Urinary bladder (tissue), 4 donors: ENCODE measurements around the gene ASPDH. TPM values are rescaled to one million over a fixed set of nuclear protein-coding genes. Genes with fewer than 3 reads are reported as not detected.
A peak's percentile ranks its signal among the peaks of the same experiment; 100 is the strongest.
"Not testable (repeated sequence)": the region's sequence is repeated elsewhere in the genome, so short reads cannot be mapped to it uniquely, and the experiment has no call there.

Source experiments
- DNase-seq: peaks from one replicate; pipeline ENCODE4 v3.0.0-alpha.2; 2015; ENCODE audit errors: extremely low spot score
- H3K27ac ChIP-seq: one replicate; pipeline ENCODE4 v1.5.1; 2013; ENCODE audit warnings: low read depth, mild to moderate bottlenecking, moderate library complexity
- H3K36me3 ChIP-seq: one replicate; pipeline ENCODE4 v1.6.1; 2013; ENCODE audit warnings: mild to moderate bottlenecking, moderate library complexity; ENCODE audit not compliant: insufficient read depth
- H3K4me1 ChIP-seq: one replicate; pipeline ENCODE4 v1.6.1; 2013; ENCODE audit warnings: mild to moderate bottlenecking, moderate library complexity; ENCODE audit not compliant: insufficient read depth
- H3K4me3 ChIP-seq: one replicate; pipeline ENCODE4 v1.5.1; 2013; ENCODE audit warnings: low read depth, low read length
- WGBS: extraction: QIAGEN DNeasy Blood & Tissue Kit; methylation state at CpG from one replicate; pipeline ENCODE4 v1.1.7; 2013; 5-methylcytosine and 5-hydroxymethylcytosine counted together
- polyA plus RNA-seq: library from polyadenylated mRNA; stranded (reverse); fragments of 200-250 nt; gene quantifications from one replicate; pipeline ENCODE4 v1.2.3, GENCODE V29; 2013
- total RNA-seq: library from RNA; depleted of rRNA; stranded (reverse); fragments of >200 nt; gene quantifications from one replicate; pipeline ENCODE4 v1.2.3, GENCODE V29; 2014
- donor health status: healthy with polysubstance abuse.
- donor health status: healthy.

ASPDH gene
- total and polyA plus RNA-seq, 2 donors: not detected

- no peak for DNase-seq
- no peak overlapping the region for H3K27ac ChIP-seq
- no peaks in the 10 kb centered on the region for H3K4me1 ChIP-seq
- H3K4me3 ChIP-seq: no peak overlapping the region
- no peaks in the 10 kb centered on the region for H3K36me3 ChIP-seq
- 82% methylated on average over 19 of the region's 19 CpGs for WGBS
Observed at GRCh38 chr19:50478901-50479715, 34.6 kb downstream of the ASPDH start.

GRCh38 chr19:50477751-50478515, 35.8 kb downstream of the ASPDH start:
- DNase-seq: no peak
- Histone ChIP-seq H3K4me1 (no peaks in the 10 kb centered on the region), H3K4me3 (no peak overlapping the region), H3K36me3 (no peaks in the 10 kb centered on the region), H3K27ac (no peak overlapping the region)
- 93% methylated on average over 17 of the region's 17 CpGs for WGBS

GRCh38 chr19:50476907-50477238, 36.8 kb downstream of the ASPDH start:
- Histone ChIP-seq H3K27ac (no peak overlapping the region), H3K36me3 (no peaks in the 10 kb centered on the region), H3K4me1 (no peaks in the 10 kb centered on the region), H3K4me3 (peak overlapping the region; percentile 64)
- WGBS: 15% methylated on average over 20 of the region's 20 CpGs
- no peak for DNase-seq

GRCh38 chr19:50476224-50476906, 37.3 kb downstream of the ASPDH start, which contains the start of the genes EMC10 and GARIN5A:
TSS of gene EMC10 (plus strand) at chr19:50476507. CDS start at chr19:50476545, 38 bp downstream.
TSS of gene GARIN5A (minus strand) at chr19:50476848. CDS start at chr19:50476388, 460 bp downstream.
- WGBS: 2% methylated on average over 58 of the region's 58 CpGs
- peak within 1 kb of the TSS; percentile 14 for H3K27ac ChIP-seq

GRCh38 chr19:50475736-50476223, 37.9 kb downstream of the ASPDH start:
- H3K4me1 ChIP-seq: no peaks in the 10 kb centered on the region
- 67% methylated on average over 29 of the region's 29 CpGs for WGBS
- no peaks in the 10 kb centered on the region for H3K36me3 ChIP-seq
- no peak for DNase-seq
- H3K4me3 ChIP-seq: no peak overlapping the region
- no peak overlapping the region for H3K27ac ChIP-seq

More at GRCh38 chr19:50476224-50476906, 37.3 kb downstream of the ASPDH start, which contains the start of the genes EMC10 and GARIN5A:
- Histone ChIP-seq H3K4me3 (peak within 1 kb of the TSS; percentile 64), H3K36me3 (no peaks in the 10 kb centered on the region), H3K4me1 (no peaks in the 10 kb centered on the region)
- peak; percentile 78 for DNase-seq

- WGBS: 83% methylated on average over 12 of the region's 12 CpGs
- H3K4me3 ChIP-seq: no peak overlapping the region
- no peak for DNase-seq
- H3K4me1 ChIP-seq: no peaks in the 10 kb centered on the region
- no peaks in the 10 kb centered on the region for H3K36me3 ChIP-seq
- no peak overlapping the region for H3K27ac ChIP-seq
Observed at GRCh38 chr19:50475101-50475568, 38.6 kb downstream of the ASPDH start.

GRCh38 chr19:50473336-50473735, 40.4 kb downstream of the ASPDH start:
- not testable (repeated sequence) for H3K4me1 ChIP-seq, DNase-seq, H3K27ac ChIP-seq, H3K36me3 ChIP-seq, H3K4me3 ChIP-seq
- WGBS: 63% methylated on average over 3 of the region's 3 CpGs

- H3K27ac ChIP-seq: no peak overlapping the region
Observed at GRCh38 chr19:50468818-50469217, 44.9 kb downstream of the ASPDH start.

GRCh38 chr19:50467566-50467965, 46.1 kb downstream of the ASPDH start:
- no peak overlapping the region for H3K4me3 ChIP-seq
- whole genome bisulfite sequencing: 72% methylated on average over 18 of the region's 18 CpGs
- no peaks in the 10 kb centered on the region for H3K36me3 ChIP-seq
- H3K27ac ChIP-seq: no peak overlapping the region
- no peak for DNase-seq
- no peaks in the 10 kb centered on the region for H3K4me1 ChIP-seq

More at GRCh38 chr19:50468818-50469217, 44.9 kb downstream of the ASPDH start:
- Histone ChIP-seq H3K4me1 (no peaks in the 10 kb centered on the region), H3K4me3 (no peak overlapping the region), H3K36me3 (no peaks in the 10 kb centered on the region)
- DNase-seq: no peak
- 83% methylated on average over 6 of the region's 6 CpGs for WGBS

- no peak for DNase-seq
- Histone ChIP-seq H3K36me3 (no peaks in the 10 kb centered on the region), H3K4me3 (no peak overlapping the region), H3K4me1 (no peaks in the 10 kb centered on the region), H3K27ac (no peak overlapping the region)
- 82% methylated on average over 11 of the region's 11 CpGs for WGBS
Observed at GRCh38 chr19:50466706-50467039, 47.0 kb downstream of the ASPDH start.

GRCh38 chr19:50465986-50466705, 47.6 kb downstream of the ASPDH start:
- WGBS: 38% methylated on average over 29 of the region's 29 CpGs
- no peaks in the 10 kb centered on the region for H3K4me1 ChIP-seq
- no peak overlapping the region for H3K27ac ChIP-seq
- DNase-seq: no peak
- no peaks in the 10 kb centered on the region for H3K36me3 ChIP-seq
- no peak overlapping the region for H3K4me3 ChIP-seq

GRCh38 chr19:50465000-50465399, 48.7 kb downstream of the ASPDH start:
- no peak overlapping the region for H3K4me3 ChIP-seq
- no peak overlapping the region for H3K27ac ChIP-seq
- DNase-seq: no peak
- WGBS: 91% methylated on average over 13 of the region's 13 CpGs
- no peaks in the 10 kb centered on the region for H3K4me1 ChIP-seq
- H3K36me3 ChIP-seq: no peaks in the 10 kb centered on the region

- Histone ChIP-seq H3K4me3 (no peak overlapping the region), H3K4me1 (no peaks in the 10 kb centered on the region), H3K27ac (no peak overlapping the region), H3K36me3 (no peaks in the 10 kb centered on the region)
- WGBS: 78% methylated on average over 19 of the region's 19 CpGs
- no peak for DNase-seq
Observed at GRCh38 chr19:50464348-50464747, 49.4 kb downstream of the ASPDH start.
